ENCODE results near the gene NR1D1.
A peak's percentile ranks its signal among the peaks of the same experiment; 100 is the strongest.

The NR1D1 gene

GRCh38 chr17:40095944-40096791 is 4.2 kb downstream of the NR1D1 start:
- peak; percentile 89 for DNase-seq

- DNase-seq, result no peak
These were observed 4.9 kb downstream of the NR1D1 start for GRCh38 chr17:40095351-40095943.

- DNase-seq, result no peak
These were observed 5.5 kb downstream of the NR1D1 start for GRCh38 chr17:40094874-40095273.

GRCh38 chr17:40093580-40094201 is 6.7 kb downstream of the NR1D1 start:
- no peak for DNase-seq

- DNase-seq, result no peak
These were observed 7.3 kb downstream of the NR1D1 start for GRCh38 chr17:40093005-40093579.

- DNase-seq, result no peak
These were observed 7.8 kb downstream of the NR1D1 start for GRCh38 chr17:40092581-40092980.

GRCh38 chr17:40091691-40092397 is 8.5 kb downstream of the NR1D1 start:
- no peak for DNase-seq

- DNase-seq, result no peak
These were observed 9.9 kb downstream of the NR1D1 start for GRCh38 chr17:40090237-40091119.

GRCh38 chr17:40089077-40089895 is 11.1 kb downstream of the NR1D1 start:
- no peak for DNase-seq

GRCh38 chr17:40087903-40088718 is 12.3 kb downstream of the NR1D1 start:
- DNase-seq, result no peak

GRCh38 chr17:40087049-40087794 is 13.2 kb downstream of the NR1D1 start:
- DNase-seq, result no peak

- peak; percentile 73 for DNase-seq
These were observed 14.0 kb downstream of the NR1D1 start for GRCh38 chr17:40086150-40087044.

- DNase-seq, result no peak
These were observed 15.9 kb downstream of the NR1D1 start for GRCh38 chr17:40084477-40084876.

- DNase-seq, result no peak
These were observed 20.8 kb downstream of the NR1D1 start for GRCh38 chr17:40079545-40079944.

- no peak for DNase-seq
These were observed 23.8 kb downstream of the NR1D1 start for GRCh38 chr17:40076591-40076990.

GRCh38 chr17:40075942-40076498 is 24.4 kb downstream of the NR1D1 start:
- no peak for DNase-seq

- peak; percentile 75 for DNase-seq
These were observed 25.0 kb downstream of the NR1D1 start for GRCh38 chr17:40075201-40075941.
